ENCODE data around the gene UBE2R2. TPM values are rescaled to one million over a fixed set of nuclear protein-coding genes. Genes with fewer than 3 reads are reported as not detected.

The UBE2R2 gene
- total RNA-seq, 4 donors from 2014 or later, result 30.4 to 39.9 (median 36.5) TPM

GRCh38 chr9:33851301-33851700 is 34.3 kb downstream of the UBE2R2 start:
- no peak for TF ChIP-seq POLR2A (IDR thresholded peaks at IDR 0.05)
- TF ChIP-seq CTCF (IDR thresholded peaks at IDR 0.05), result no peak
- intact Hi-C loops (cut with DNase I; ENCODE audit: low total_unique reads), result loop anchor here (5.0 kb wide), 1 partner anchor 34 kb away; the partner anchor contains the start of gene UBE2R2
- WGBS, 2 donors, result 59 to 62% methylated on average over 1 of the region's 1 CpG
- H3K4me3 ChIP-seq (ENCODE audit: low read depth, poor library complexity, severe bottlenecking), result no peak overlapping the region
- no peak for DNase-seq (ENCODE audit: low spot score in 2 of 2)

GRCh38 chr9:33852216-33852826 is 35.4 kb downstream of the UBE2R2 start:
- intact Hi-C loops (cut with DNase I; ENCODE audit: low total_unique reads), result loop anchor here (5.0 kb wide), 1 partner anchor 35 kb away; the partner anchor contains the start of gene UBE2R2
- TF ChIP-seq POLR2A (IDR thresholded peaks at IDR 0.05) (no peak), CTCF (IDR thresholded peaks at IDR 0.05) (no peak)
- DNase-seq (ENCODE audit: low spot score in 2 of 2), result peak in 1 of 2 donors; percentile 55
- H3K4me3 ChIP-seq (ENCODE audit: low read depth, poor library complexity, severe bottlenecking), result no peak overlapping the region
- WGBS, 2 donors, result 63 to 66% methylated on average over 8 of the region's 8 CpGs

GRCh38 chr9:33856247-33856646 is 39.3 kb downstream of the UBE2R2 start:
- no peak for DNase-seq (ENCODE audit: low spot score in 2 of 2)
- TF ChIP-seq POLR2A (IDR thresholded peaks at IDR 0.05), result no peak
- TF ChIP-seq CTCF (IDR thresholded peaks at IDR 0.05), result no peak
- intact Hi-C loops (cut with DNase I; ENCODE audit: low total_unique reads), result no loop called here
- H3K4me3 ChIP-seq (ENCODE audit: low read depth, poor library complexity, severe bottlenecking), result no peak overlapping the region

GRCh38 chr9:33858423-33858822 is 41.5 kb downstream of the UBE2R2 start:
- DNase-seq (ENCODE audit: low spot score in 2 of 2), result no peak
- no peak overlapping the region for H3K4me3 ChIP-seq (ENCODE audit: low read depth, poor library complexity, severe bottlenecking)
- TF ChIP-seq CTCF (IDR thresholded peaks at IDR 0.05) (no peak), POLR2A (IDR thresholded peaks at IDR 0.05) (no peak)
- intact Hi-C loops (cut with DNase I; ENCODE audit: low total_unique reads), result no loop called here
- WGBS, 2 donors, result 71 to 82% methylated on average over 3 of the region's 3 CpGs

GRCh38 chr9:33860200-33860871 is 43.4 kb downstream of the UBE2R2 start:
- TF ChIP-seq CTCF (IDR thresholded peaks at IDR 0.05), result no peak
- H3K4me3 ChIP-seq (ENCODE audit: low read depth, poor library complexity, severe bottlenecking), result no peak overlapping the region
- intact Hi-C loops (cut with DNase I; ENCODE audit: low total_unique reads), result no loop called here
- DNase-seq (ENCODE audit: low spot score in 2 of 2), result no peak
- WGBS, 2 donors, result 77 to 92% methylated on average over 1 of the region's 1 CpG
